Pancreas (tissue), 10 donors: ENCODE data around the gene SLCO3A1. TPM values are rescaled to one million over a fixed set of nuclear protein-coding genes. Genes with fewer than 3 reads are reported as not detected.
A peak's percentile ranks its signal among the peaks of the same experiment; 100 is the strongest.

Experiments used
- ATAC-seq, 4 donors: fragments of 200-7000 bp; cut with Tn5 transposase; one replicate each; pipeline versions ENCODE4 v1.8.0 to v1.9.1; 2020; ENCODE audit warnings: mild to moderate bottlenecking in 4 of 4, moderate library complexity in 4 of 4
- DNase-seq, 6 donors: peaks; one replicate each; pipeline ENCODE4 v3.0.0-alpha.2; 2020
- FAIRE-seq: peaks from 2 replicates; lab custom pipeline; 2012; peaks lifted over from hg19 to GRCh38; lab: Jason Lieb, UNC
- H3K27ac ChIP-seq, 4 donors: fragments of 200-600 bp; sonication (generic); 1 replicate in 3 of 4; 2 replicates in 1 of 4; pipeline versions ENCODE4 v1.5.0 to v1.8.0; 2020
- H3K27me3 ChIP-seq, 4 donors: fragments of 200-600 bp; one replicate each; pipeline ENCODE4 v1.8.0; 2021
- H3K36me3 ChIP-seq, 3 donors: fragments of 200-600 bp; sonication (generic) in 1 of 3; one replicate each; pipeline versions ENCODE4 v1.5.0 to v1.8.0; 2020 to 2021
- H3K4me1 ChIP-seq, 3 donors: fragments of 200-600 bp; one replicate each; pipeline ENCODE4 v1.8.0; 2021
- H3K4me3 ChIP-seq, 4 donors: fragments of 200-600 bp; sonication (generic) in 2 of 4; one replicate each; pipeline versions ENCODE4 v1.5.0 to v1.8.0; 2020 to 2021
- H3K9me3 ChIP-seq, 4 donors: fragments of 200-600 bp; one replicate each; pipeline ENCODE4 v1.8.0; 2021
- CTCF ChIP-seq, 4 donors: fragments of 200-600 bp; sonication (generic) in 3 of 4; IDR thresholded peaks; one replicate each; pipeline versions ENCODE4 v1.5.0 to v1.8.0; 2021; ENCODE audit warnings: antibody characterized with exemption in 4 of 4
- WGBS, 2 donors: extraction: QIAGEN DNeasy Blood & Tissue Kit; methylation state at CpG; one replicate each; pipeline ENCODE4 v1.1.7; 2013; 5-methylcytosine and 5-hydroxymethylcytosine counted together
- intact Hi-C, 3 donors: fragments of 100-400 bp; cut with DNase I; formaldehyde crosslinking; loops; one replicate each; pipeline versions ENCODE4 v1.11.1 to v1.14.2; 2022
- polyA plus RNA-seq, 2 donors: library from polyadenylated mRNA; stranded (reverse); fragments of 200-250 nt; gene quantifications; one replicate each; pipeline ENCODE4 v1.2.3, GENCODE V29; 2013
- total RNA-seq, 6 donors: library from RNA; stranded (reverse); fragmentation: NEBNext Ultra II Directional in 4 of 6; extraction: Animal tissue kit (Norgen Biotek cat#: 25700) in 4 of 6; gene quantifications; one replicate each; pipeline versions ENCODE4 v1.2.1 to v1.2.4, GENCODE V29; 2021 to 2023
- donor health status: healthy with polysubstance abuse.
- donor health status: DM: no; HTN: no; CAD: no; lungs with moderate emphysema.
- donor health status: DM: no; HTN: no; CAD: no.
- donor health status: control.
- donor health status: control.
- donor health status: Bipolar disorder and iron deficiency.
- donor health status: DM: yes; HTN: yes; CAD: no.
- donor health status: DM: no; HTN: no; CAD: no.
- donor health status: DM: no; HTN: no; CAD: no.
- donor health status: DM: yes; HTN: yes; CAD: no.

Gene SLCO3A1
- total and polyA plus RNA-seq, 8 donors: 3.4 to 15.5 (median 6.7) TPM

- no peak for TF ChIP-seq CTCF (IDR thresholded peaks at IDR 0.05)
- intact Hi-C loops: no loop called here
- Histone ChIP-seq H3K4me3 (no peak overlapping the region), H3K36me3 (no peaks in the 10 kb centered on the region), H3K27me3 (no peaks in the 10 kb centered on the region), H3K27ac (no peak overlapping the region), H3K4me1 (no peaks in the 10 kb centered on the region), H3K9me3 (no peaks in the 10 kb centered on the region)
- FAIRE-seq: no peak
- 49 to 60% methylated on average over 5 of the region's 5 CpGs for WGBS, 2 donors
- DNase-seq: no peak
- no peak for ATAC-seq
These were observed 9.5 kb downstream of the SLCO3A1 start for GRCh38 chr15:91862891-91863504.

GRCh38 chr15:91863621-91864255 lies 10.2 kb downstream of the SLCO3A1 start:
- no peak for TF ChIP-seq CTCF (IDR thresholded peaks at IDR 0.05)
- Histone ChIP-seq H3K9me3 (no peaks in the 10 kb centered on the region), H3K4me1 (no peaks in the 10 kb centered on the region), H3K4me3 (no peak overlapping the region), H3K27ac (no peak overlapping the region), H3K36me3 (no peaks in the 10 kb centered on the region), H3K27me3 (no peaks in the 10 kb centered on the region)
- FAIRE-seq (no peak), ATAC-seq (no peak), DNase-seq (no peak)
- WGBS, 2 donors: 61 to 65% methylated on average over 7 of the region's 7 CpGs
- intact Hi-C loops: no loop called here

- no peak for DNase-seq
- Histone ChIP-seq H3K36me3 (no peaks in the 10 kb centered on the region), H3K9me3 (no peaks in the 10 kb centered on the region), H3K4me1 (no peaks in the 10 kb centered on the region), H3K4me3 (no peak overlapping the region), H3K27me3 (no peaks in the 10 kb centered on the region), H3K27ac (no peak overlapping the region)
- no peak for FAIRE-seq
- TF ChIP-seq CTCF (IDR thresholded peaks at IDR 0.05): no peak
- ATAC-seq: no peak
- intact Hi-C loops: no loop called here
- 52 to 57% methylated on average over 9 of the region's 9 CpGs for WGBS, 2 donors
These were observed 11.2 kb downstream of the SLCO3A1 start for GRCh38 chr15:91864664-91865063.

GRCh38 chr15:91865486-91865885 lies 12.0 kb downstream of the SLCO3A1 start:
- no peak for FAIRE-seq
- peak overlapping the region in 1 of 4 donors; percentile 44 for H3K27ac ChIP-seq
- no peaks in the 10 kb centered on the region for H3K4me1 ChIP-seq
- no peak overlapping the region for H3K4me3 ChIP-seq
- no peaks in the 10 kb centered on the region for H3K9me3 ChIP-seq
- no peaks in the 10 kb centered on the region for H3K36me3 ChIP-seq
- H3K27me3 ChIP-seq: no peaks in the 10 kb centered on the region
- 58 to 60% methylated on average over 7 of the region's 7 CpGs for WGBS, 2 donors
- ATAC-seq: no peak
- no peak for DNase-seq
- intact Hi-C loops: no loop called here
- no peak for TF ChIP-seq CTCF (IDR thresholded peaks at IDR 0.05)

GRCh38 chr15:91865950-91866349 lies 12.4 kb downstream of the SLCO3A1 start:
- H3K4me3 ChIP-seq: no peak overlapping the region
- ATAC-seq (no peak), FAIRE-seq (no peak), DNase-seq (no peak)
- H3K36me3 ChIP-seq: no peaks in the 10 kb centered on the region
- H3K27me3 ChIP-seq: no peaks in the 10 kb centered on the region
- H3K27ac ChIP-seq: peak overlapping the region in 1 of 4 donors; percentile 44
- no peaks in the 10 kb centered on the region for H3K4me1 ChIP-seq
- no peaks in the 10 kb centered on the region for H3K9me3 ChIP-seq
- intact Hi-C loops: no loop called here
- 72 to 77% methylated on average over 5 of the region's 5 CpGs for WGBS, 2 donors
- TF ChIP-seq CTCF (IDR thresholded peaks at IDR 0.05): no peak
